ENCODE measurements around the gene IL17C. TPM values are rescaled to one million over a fixed set of nuclear protein-coding genes. Genes with fewer than 3 reads are reported as not detected.

IL17C gene
- total RNA-seq, 1 donor from 2014 or later = not detected

GRCh38 chr16:88610909-88611812 lies 27.2 kb upstream of the IL17C start:
- DNase-seq = no peak
- Histone ChIP-seq H3K27me3 (no peaks in the 10 kb centered on the region), H3K4me3 (no peak overlapping the region), H3K27ac (no peak overlapping the region), H3K4me1 (no peaks in the 10 kb centered on the region), H3K36me3 (peaks cover 72% of the 10 kb centered on the region), H3K9me3 (no peaks in the 10 kb centered on the region)
- TF ChIP-seq CTCF (IDR thresholded peaks at IDR 0.05) = no peak
- intact Hi-C loops (cut with DNase I) = no loop called here
- no peak for ATAC-seq

GRCh38 chr16:88613293-88613692 lies 25.1 kb upstream of the IL17C start:
- H3K36me3 ChIP-seq = peaks cover 51% of the 10 kb centered on the region
- intact Hi-C loops (cut with DNase I) = no loop called here
- no peak for ATAC-seq

GRCh38 chr16:88613911-88614817 lies 24.2 kb upstream of the IL17C start:
- no peaks in the 10 kb centered on the region for H3K27me3 ChIP-seq

More at GRCh38 chr16:88613293-88613692, 25.1 kb upstream of the IL17C start:
- no peaks in the 10 kb centered on the region for H3K4me1 ChIP-seq
- no peaks in the 10 kb centered on the region for H3K27me3 ChIP-seq
- no peak for DNase-seq
- H3K4me3 ChIP-seq = no peak overlapping the region
- TF ChIP-seq CTCF (IDR thresholded peaks at IDR 0.05) = no peak
- no peaks in the 10 kb centered on the region for H3K9me3 ChIP-seq
- no peak overlapping the region for H3K27ac ChIP-seq

GRCh38 chr16:88614818-88615580 lies 23.4 kb upstream of the IL17C start:
- Histone ChIP-seq H3K9me3 (no peaks in the 10 kb centered on the region), H3K4me3 (no peak overlapping the region), H3K27ac (no peak overlapping the region), H3K4me1 (no peaks in the 10 kb centered on the region), H3K27me3 (no peaks in the 10 kb centered on the region), H3K36me3 (peaks cover 49% of the 10 kb centered on the region)
- intact Hi-C loops (cut with DNase I) = no loop called here
- DNase-seq = no peak
- no peak for TF ChIP-seq CTCF (IDR thresholded peaks at IDR 0.05)
- no peak for ATAC-seq

More at GRCh38 chr16:88613911-88614817, 24.2 kb upstream of the IL17C start:
- Histone ChIP-seq H3K9me3 (no peaks in the 10 kb centered on the region), H3K27ac (no peak overlapping the region), H3K4me1 (no peaks in the 10 kb centered on the region), H3K4me3 (no peak overlapping the region), H3K36me3 (peaks cover 52% of the 10 kb centered on the region)
- intact Hi-C loops (cut with DNase I) = no loop called here
- DNase-seq (no peak), ATAC-seq (no peak)
- TF ChIP-seq CTCF (IDR thresholded peaks at IDR 0.05) = no peak

- Histone ChIP-seq H3K4me1 (no peaks in the 10 kb centered on the region), H3K27ac (no peak overlapping the region), H3K27me3 (no peaks in the 10 kb centered on the region), H3K36me3 (peaks cover 35% of the 10 kb centered on the region), H3K4me3 (no peak overlapping the region), H3K9me3 (no peaks in the 10 kb centered on the region)
- DNase-seq (peak; percentile 93), ATAC-seq (peak; percentile 87)
- intact Hi-C loops (cut with DNase I) = no loop called here
- no peak for TF ChIP-seq CTCF (IDR thresholded peaks at IDR 0.05)
Measured at GRCh38 chr16:88616320-88616719, 22.1 kb upstream of the IL17C start.

All from upper lobe of right lung (tissue), 1 donor.